ENCODE measurements around the gene RALBP1.
"Not testable (repeated sequence)": the region's sequence is repeated elsewhere in the genome, so short reads cannot be mapped to it uniquely, and the experiment has no call there.

GRCh38 chr18:9476949-9477348 lies 1.6 kb downstream of the RALBP1 start:
- not testable (repeated sequence) for TF ChIP-seq EZH2 (IDR thresholded peaks at IDR 0.05; ENCODE audit: low read length); CTCF (optimal IDR thresholded peaks at IDR 0.05 in 1 of 3, IDR thresholded peaks at IDR 0.05 in 1 of 3, conservative IDR thresholded peaks at IDR 0.05 in 1 of 3; ENCODE audit: extremely low read depth in 1 of 3, insufficient read depth in 2 of 3, low read length in 3 of 3)
